Measurements from ENCODE around the gene ZNF219. TPM values are rescaled to one million over a fixed set of nuclear protein-coding genes. Genes with fewer than 3 reads are reported as not detected.

The ZNF219 gene
- total and polyA plus RNA-seq, 2 of the 13 experiments (the other 11 are each of a cell fraction or from before 2014, with no cell fraction given): 34.5 to 36.6 TPM

DNA sequence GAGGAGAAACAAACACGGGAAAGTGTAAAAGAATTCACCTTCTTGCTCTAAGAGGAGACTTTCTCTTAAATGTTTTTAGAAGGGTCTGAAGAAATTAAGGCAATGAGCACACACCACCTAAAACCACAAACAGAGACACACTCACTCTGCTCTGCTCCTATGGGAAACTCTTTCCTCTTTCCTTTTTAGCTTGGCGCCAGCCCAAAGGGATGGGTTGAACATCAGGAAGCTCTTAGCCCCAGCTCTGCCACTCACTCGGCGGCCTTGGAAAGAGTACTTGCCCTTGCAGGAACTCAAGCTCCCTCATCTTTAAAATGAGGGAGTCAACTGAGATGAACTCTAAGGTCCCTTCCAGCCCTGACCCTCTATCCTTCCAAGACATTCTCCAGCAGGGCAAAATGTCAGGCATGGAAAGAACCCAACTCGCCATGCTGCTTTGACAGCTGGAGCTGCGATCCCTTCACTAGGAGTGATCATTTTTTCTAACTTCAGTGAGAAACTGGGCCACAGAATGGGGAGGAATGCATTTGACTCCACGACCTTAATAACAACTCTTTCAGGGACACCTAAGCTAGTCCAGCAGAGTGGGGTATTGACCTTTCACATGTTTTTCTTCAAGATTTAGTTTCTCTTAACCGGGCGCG is 41.8 kb downstream of the ZNF219 start (continued):
- TF ChIP-seq TARDBP (CRISPR knock-in tag; IDR thresholded peaks at IDR 0.05): no peak
- TF ChIP-seq, protein P1, sequence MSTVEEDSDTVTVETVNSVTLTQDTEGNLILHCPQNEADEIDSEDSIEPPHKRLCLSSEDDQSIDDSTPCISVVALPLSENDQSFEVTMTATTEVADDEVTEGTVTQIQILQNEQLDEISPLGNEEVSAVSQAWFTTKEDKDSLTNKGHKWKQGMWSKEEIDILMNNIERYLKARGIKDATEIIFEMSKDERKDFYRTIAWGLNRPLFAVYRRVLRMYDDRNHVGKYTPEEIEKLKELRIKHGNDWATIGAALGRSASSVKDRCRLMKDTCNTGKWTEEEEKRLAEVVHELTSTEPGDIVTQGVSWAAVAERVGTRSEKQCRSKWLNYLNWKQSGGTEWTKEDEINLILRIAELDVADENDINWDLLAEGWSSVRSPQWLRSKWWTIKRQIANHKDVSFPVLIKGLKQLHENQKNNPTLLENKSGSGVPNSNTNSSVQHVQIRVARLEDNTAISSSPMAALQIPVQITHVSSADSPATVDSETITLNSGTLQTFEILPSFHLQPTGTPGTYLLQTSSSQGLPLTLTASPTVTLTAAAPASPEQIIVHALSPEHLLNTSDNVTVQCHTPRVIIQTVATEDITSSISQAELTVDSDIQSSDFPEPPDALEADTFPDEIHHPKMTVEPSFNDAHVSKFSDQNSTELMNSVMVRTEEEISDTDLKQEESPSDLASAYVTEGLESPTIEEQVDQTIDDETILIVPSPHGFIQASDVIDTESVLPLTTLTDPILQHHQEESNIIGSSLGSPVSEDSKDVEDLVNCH (CRISPR knock-in tag; IDR thresholded peaks at IDR 0.05): 0 out of 2 replicates have a peak, but pooled peaks have one; percentile 9
- TF ChIP-seq ZNF552 (CRISPR knock-in tag; IDR thresholded peaks at IDR 0.05; ENCODE audit: borderline replicate concordance): no peak
- 0 out of 2 replicates have a peak, but pooled peaks have one; percentile 54 for TF ChIP-seq DNMT1 (CRISPR knock-in tag; IDR thresholded peaks at IDR 0.05)
- TF ChIP-seq, protein P2, sequence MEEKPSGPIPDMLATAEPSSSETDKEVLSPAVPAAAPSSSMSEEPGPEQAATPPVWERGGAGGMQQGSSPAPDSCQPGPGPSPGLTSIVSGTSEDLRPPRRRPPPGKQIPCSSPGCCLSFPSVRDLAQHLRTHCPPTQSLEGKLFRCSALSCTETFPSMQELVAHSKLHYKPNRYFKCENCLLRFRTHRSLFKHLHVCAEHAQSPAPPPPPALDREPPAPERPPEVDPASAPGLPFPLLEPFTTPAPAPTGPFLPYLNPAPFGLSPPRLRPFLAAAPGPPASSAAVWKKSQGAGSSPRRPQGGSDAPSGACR (CRISPR knock-in tag; IDR thresholded peaks at IDR 0.05): no peak
- 0 out of 2 replicates have a peak, but pooled peaks have one; percentile 32 for TF ChIP-seq MEF2D (CRISPR knock-in tag; IDR thresholded peaks at IDR 0.05)
- 0 out of 2 replicates have a peak, but pooled peaks have one; percentile 19 for TF ChIP-seq TBX2 (CRISPR knock-in tag; IDR thresholded peaks at IDR 0.05; ENCODE audit: borderline replicate concordance)
- no peak for TF ChIP-seq ZFP37 (CRISPR knock-in tag; IDR thresholded peaks at IDR 0.05; ENCODE audit: borderline replicate concordance)
- TF ChIP-seq ZNF883 (CRISPR knock-in tag; IDR thresholded peaks at IDR 0.05; ENCODE audit: not compliant biosample characterization): peak; percentile 38
- TF ChIP-seq ZNF605 (CRISPR knock-in tag; IDR thresholded peaks at IDR 0.05): peak; percentile 33; the same call in 1 of the 2 replicates
- TF ChIP-seq ZMYM3 (CRISPR knock-in tag; IDR thresholded peaks at IDR 0.05): 0 out of 2 replicates have a peak, but pooled peaks have one; percentile 24
- TF ChIP-seq ZNF510 (CRISPR knock-in tag; IDR thresholded peaks at IDR 0.05; ENCODE audit: low read depth): no peak
- TF ChIP-seq ZNF563 (CRISPR knock-in tag; IDR thresholded peaks at IDR 0.05): no peak
- peak; percentile 47; the same call in 1 of the 2 replicates for TF ChIP-seq ZNF644 (CRISPR knock-in tag; IDR thresholded peaks at IDR 0.05; ENCODE audit: low read depth)
- TF ChIP-seq, protein P3, sequence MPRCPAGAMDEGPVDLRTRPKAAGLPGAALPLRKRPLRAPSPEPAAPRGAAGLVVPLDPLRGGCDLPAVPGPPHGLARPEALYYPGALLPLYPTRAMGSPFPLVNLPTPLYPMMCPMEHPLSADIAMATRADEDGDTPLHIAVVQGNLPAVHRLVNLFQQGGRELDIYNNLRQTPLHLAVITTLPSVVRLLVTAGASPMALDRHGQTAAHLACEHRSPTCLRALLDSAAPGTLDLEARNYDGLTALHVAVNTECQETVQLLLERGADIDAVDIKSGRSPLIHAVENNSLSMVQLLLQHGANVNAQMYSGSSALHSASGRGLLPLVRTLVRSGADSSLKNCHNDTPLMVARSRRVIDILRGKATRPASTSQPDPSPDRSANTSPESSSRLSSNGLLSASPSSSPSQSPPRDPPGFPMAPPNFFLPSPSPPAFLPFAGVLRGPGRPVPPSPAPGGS (CRISPR knock-in tag; IDR thresholded peaks at IDR 0.05): no peak
- TF ChIP-seq, protein P4, sequence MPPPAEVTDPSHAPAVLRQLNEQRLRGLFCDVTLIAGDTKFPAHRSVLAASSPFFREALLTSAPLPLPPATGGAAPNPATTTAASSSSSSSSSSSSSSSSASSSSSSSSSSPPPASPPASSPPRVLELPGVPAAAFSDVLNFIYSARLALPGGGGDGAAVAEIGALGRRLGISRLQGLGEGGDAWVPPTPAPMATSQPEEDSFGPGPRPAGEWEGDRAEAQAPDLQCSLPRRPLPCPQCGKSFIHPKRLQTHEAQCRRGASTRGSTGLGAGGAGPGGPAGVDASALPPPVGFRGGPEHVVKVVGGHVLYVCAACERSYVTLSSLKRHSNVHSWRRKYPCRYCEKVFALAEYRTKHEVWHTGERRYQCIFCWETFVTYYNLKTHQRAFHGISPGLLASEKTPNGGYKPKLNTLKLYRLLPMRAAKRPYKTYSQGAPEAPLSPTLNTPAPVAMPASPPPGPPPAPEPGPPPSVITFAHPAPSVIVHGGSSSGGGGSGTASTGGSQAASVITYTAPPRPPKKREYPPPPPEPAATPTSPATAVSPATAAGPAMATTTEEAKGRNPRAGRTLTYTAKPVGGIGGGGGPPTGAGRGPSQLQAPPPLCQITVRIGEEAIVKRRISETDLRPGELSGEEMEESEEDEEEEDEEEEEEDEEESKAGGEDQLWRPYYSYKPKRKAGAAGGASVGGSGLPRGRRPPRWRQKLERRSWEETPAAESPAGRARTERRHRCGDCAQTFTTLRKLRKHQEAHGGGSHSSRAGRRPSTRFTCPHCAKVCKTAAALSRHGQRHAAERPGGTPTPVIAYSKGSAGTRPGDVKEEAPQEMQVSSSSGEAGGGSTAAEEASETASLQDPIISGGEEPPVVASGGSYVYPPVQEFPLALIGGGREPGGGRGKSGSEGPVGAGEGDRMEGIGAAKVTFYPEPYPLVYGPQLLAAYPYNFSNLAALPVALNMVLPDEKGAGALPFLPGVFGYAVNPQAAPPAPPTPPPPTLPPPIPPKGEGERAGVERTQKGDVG (CRISPR knock-in tag; IDR thresholded peaks at IDR 0.05; ENCODE audit: borderline replicate concordance): peak; percentile 82; the same call in 1 of the 2 replicates
- no peak for TF ChIP-seq POGZ (CRISPR knock-in tag; IDR thresholded peaks at IDR 0.05)

Data from HepG2 (cell line).